ENCODE measurements around the gene CHCHD5. TPM values are rescaled to one million over a fixed set of nuclear protein-coding genes. Genes with fewer than 3 reads are reported as not detected.

CHCHD5 gene
- total and polyA plus RNA-seq, 2 of the 8 experiments (the other 6 are each of a cell fraction or from before 2014, with no cell fraction given) = 27.2 to 71.5 TPM

- Histone ChIP-seq H4K91ac (replicated peaks; ENCODE audit: insufficient read length, low read length) (no peak overlapping the region), H3K4me1 (replicated peaks in 1 of 4; ENCODE audit: control insufficient read depth in 3 of 4, insufficient read depth in 4 of 4, low read length in 3 of 4) (peaks cover 0 to 5% (median 3%) of the 10 kb centered on the region in 4 experiments; a peak in 2 of 7 replicates), H4K5ac (ENCODE audit: insufficient read length, low read depth, low read length) (peak overlapping the region; percentile 70), H3K79me1 (ENCODE audit: low read depth, low read length) (no peaks in the 10 kb centered on the region; the same call in 1 of the 2 replicates), H2BK5ac (ENCODE audit: low read depth, low read length) (peak overlapping the region; percentile 95), H3K4ac (replicated peaks; ENCODE audit: insufficient read length, low read depth, low read length) (peak overlapping the region; percentile 72), H4K20me1 (replicated peaks in 1 of 2; ENCODE audit: control insufficient read depth in 1 of 2, insufficient read depth in 2 of 2, low read length in 2 of 2) (peaks cover 2 to 5% of the 10 kb centered on the region in 2 experiments), H3K14ac (ENCODE audit: insufficient read length) (no peak overlapping the region), H2BK120ac (replicated peaks; ENCODE audit: low read depth, low read length) (peak overlapping the region; percentile 41), H3K4me3 (ENCODE audit: extremely low read depth in 1 of 4, insufficient read depth in 2 of 4, low read depth in 3 of 4, low read length in 4 of 4) (peak overlapping the region; percentile 94 to 98 (median 97)), H3K56ac (replicated peaks; ENCODE audit: insufficient read length, low read depth, low read length) (no peak overlapping the region), H3K4me2 (ENCODE audit: insufficient read depth in 1 of 2, low read depth in 2 of 2, low read length in 2 of 2) (peak overlapping the region; percentile 79 to 100), H2AFZ (ENCODE audit: low read length) (peak overlapping the region; percentile 97), H4K8ac (ENCODE audit: extremely low read depth, insufficient read depth, low read length) (peak overlapping the region; percentile 96; the same call in 1 of the 2 replicates), H3K9me3 (ENCODE audit: insufficient read depth in 2 of 2, low read depth in 1 of 2, low read length in 1 of 2) (no peaks in the 10 kb centered on the region), H3K23ac (ENCODE audit: insufficient read length) (no peak overlapping the region), H2AK5ac (ENCODE audit: low read depth, low read length) (no peak overlapping the region), H3K18ac (ENCODE audit: extremely low read depth, low read length) (peak overlapping the region; percentile 91), H2BK12ac (ENCODE audit: low read depth, low read length) (peak overlapping the region; percentile 62; the same call in 1 of the 2 replicates), H3K27ac (ENCODE audit: low read depth, low read length) (peak overlapping the region; percentile 96), H3K9ac (replicated peaks in 1 of 4; ENCODE audit: extremely low read depth in 1 of 4, low read depth in 3 of 4, low read length in 3 of 4) (peak overlapping the region; percentile 37 to 94 (median 90)), H3K23me2 (ENCODE audit: low read depth, low read length) (peaks cover 9% of the 10 kb centered on the region), H3K27me3 (replicated peaks in 1 of 4; ENCODE audit: control insufficient read depth in 3 of 4, extremely low read depth in 1 of 4, insufficient read depth in 3 of 4, low read length in 3 of 4) (no peaks in the 10 kb centered on the region; a peak in 1 of 7 replicates), H3K36me3 (ENCODE audit: control insufficient read depth in 2 of 4, insufficient read depth in 4 of 4, low read length in 3 of 4) (peaks cover 0 to 6% (median 0%) of the 10 kb centered on the region in 4 experiments; a peak in 1 of 8 replicates), H3K79me2 (ENCODE audit: control insufficient read depth in 1 of 2, insufficient read depth in 2 of 2, low read length in 2 of 2) (peaks cover 15 to 40% of the 10 kb centered on the region in 2 experiments), H2BK15ac (ENCODE audit: low read length) (peak overlapping the region; percentile 63; the same call in 1 of the 2 replicates), H2BK20ac (ENCODE audit: low read length) (no peak overlapping the region)
- peak in 1 of 2 experiments; percentile 88 for DNase-seq (ENCODE audit: low read depth in 1 of 2, low spot score in 2 of 2)
- WGBS, 2 experiments (ENCODE audit: extremely low coverage in 1 of 2, insufficient coverage in 1 of 2, insufficient read length in 1 of 2, insufficient replicate concordance in 2 of 2, low coverage in 1 of 2, low lambda C conversion rate in 2 of 2, missing lambda C conversion rate in 1 of 2) = 24% methylated on average over 34 of the region's 34 CpGs; no CpG with 5 or more reads in 1 of the 2 experiments
- ChIA-PET CTCF (ENCODE audit: partially characterized antibody) (interaction anchor here (1.0 kb wide), 1 partner anchor 61 kb away, joined by 4 read pairs; no protein-coding TSS in a partner anchor), POLR2A (ENCODE audit: partially characterized antibody) (interaction anchor here (0.8 kb wide), 1 partner anchor 42 kb away, joined by 3 read pairs; no protein-coding TSS in a partner anchor)
- FAIRE-seq = no peak
- TF ChIP-seq PHF8 (conservative IDR thresholded peaks at IDR 0.05; ENCODE audit: low read depth, low read length) (no peak), BACH1 (IDR thresholded peaks at IDR 0.05; ENCODE audit: low read length) (no peak), SIX5 (IDR thresholded peaks at IDR 0.05; ENCODE audit: low read depth, low read length) (peak; percentile 48), CHD2 (IDR thresholded peaks at IDR 0.05; ENCODE audit: low read length) (no peak), JUND (IDR thresholded peaks at IDR 0.05; ENCODE audit: low read length) (peak; percentile 84), CTCF (IDR thresholded peaks at IDR 0.05; ENCODE audit: control extremely low read depth in 1 of 3, insufficient read depth in 1 of 3, low read depth in 1 of 3, low read length in 3 of 3) (no peak), SIN3A (conservative IDR thresholded peaks at IDR 0.05 in 1 of 2, IDR thresholded peaks at IDR 0.05 in 1 of 2; ENCODE audit: low read depth in 1 of 2, low read length in 2 of 2) (0 out of 4 replicates have a peak, but pooled peaks of 1 of the 2 experiments have one; percentile 43), SUZ12 (IDR thresholded peaks at IDR 0.05; ENCODE audit: low read length) (no peak)
Observed at GRCh38 chr2:112541315-112542122, 42.9 kb upstream of the CHCHD5 start.

Data from H1 (cell line).